ENCODE measurements around the gene DEK.

- TF ChIP-seq ZNF274 (IDR thresholded peaks at IDR 0.05; ENCODE audit: low read depth, low read length) (no peak), SUZ12 (IDR thresholded peaks at IDR 0.05; ENCODE audit: extremely low read depth, insufficient read depth, insufficient read length) (no peak)
These were observed 29.8 kb downstream of the DEK start for GRCh38 chr6:18234564-18234963.

All from NT2/D1 (cell line).